ENCODE results near the gene NAA80. TPM values are rescaled to one million over a fixed set of nuclear protein-coding genes. Genes with fewer than 3 reads are reported as not detected.

NAA80 gene
- total RNA-seq, 1 experiment from 2014 or later, result 6.0 TPM

GRCh38 chr3:50322115-50322385 lies 22.8 kb upstream of the NAA80 start:
- no peak overlapping the region for H2BK5ac ChIP-seq (ENCODE audit: insufficient read length, low read length)
- H3K18ac ChIP-seq (ENCODE audit: insufficient read length, low read depth, low read length), result peak overlapping the region; percentile 41
- H2AK5ac ChIP-seq (ENCODE audit: insufficient read length, low read length), result no peak overlapping the region
- no peak overlapping the region for H2BK15ac ChIP-seq (ENCODE audit: low read depth, low read length)
- H4K91ac ChIP-seq (ENCODE audit: insufficient read length, low read depth, low read length), result no peak overlapping the region
- H3K27me3 ChIP-seq (ENCODE audit: insufficient read depth, low read length), result no peaks in the 10 kb centered on the region
- peak overlapping the region; percentile 21 for H3K9ac ChIP-seq (ENCODE audit: extremely low read depth, insufficient read length, low read length)
- H3K27ac ChIP-seq (ENCODE audit: insufficient read length, low read depth, low read length), result no peak overlapping the region
- H3K79me1 ChIP-seq (ENCODE audit: insufficient read depth, low read depth, low read length, poor library complexity, severe bottlenecking), result no peaks in the 10 kb centered on the region
- no peak overlapping the region for H4K5ac ChIP-seq (ENCODE audit: insufficient read length, low read depth, low read length)
- DNase-seq, result no peak
- H3K4ac ChIP-seq (ENCODE audit: low read depth, low read length), result no peak overlapping the region
- peaks cover 32 to 53% (median 42%) of the 10 kb centered on the region in 3 experiments for H3K36me3 Mint-ChIP-seq (ENCODE audit: insufficient read depth in 1 of 3, low read depth in 3 of 3)
- H3K9me3 ChIP-seq (ENCODE audit: control insufficient read depth, low read depth, low read length), result no peaks in the 10 kb centered on the region
- peak overlapping the region in 1 of 3 experiments; percentile 95; a peak in 3 of 7 replicates for H3K27ac Mint-ChIP-seq
- no peak overlapping the region for H3K23ac ChIP-seq (ENCODE audit: insufficient read length, low read depth, low read length)
- no peaks in the 10 kb centered on the region for H4K20me1 ChIP-seq (ENCODE audit: control insufficient read depth, insufficient read depth, insufficient read length)
- no CpG with 5 or more reads among the region's 14 CpGs for WGBS (ENCODE audit: extremely low coverage, insufficient read length, low lambda C conversion rate)
- peaks cover 15% of the 10 kb centered on the region for H3K23me2 ChIP-seq (ENCODE audit: insufficient read length, low read depth, low read length, poor library complexity, severe bottlenecking)
- H2BK12ac ChIP-seq (ENCODE audit: insufficient read length, low read depth, low read length), result no peak overlapping the region
- H3K4me2 ChIP-seq (ENCODE audit: insufficient read depth, insufficient read length, low read length), result peak overlapping the region; percentile 37
- peak overlapping the region; percentile 85 to 90 for H3K4me3 Mint-ChIP-seq
- H2BK120ac ChIP-seq (ENCODE audit: low read depth, low read length, poor library complexity, severe bottlenecking), result no peak overlapping the region
- H3K27me3 Mint-ChIP-seq (ENCODE audit: low read depth), result no peaks in the 10 kb centered on the region
- no peak overlapping the region for H4K8ac ChIP-seq (replicated peaks; ENCODE audit: insufficient read length, low read depth, low read length)
- no peak overlapping the region for H3K56ac ChIP-seq (ENCODE audit: insufficient read length, low read depth, low read length)
- peaks cover 23 to 46% of the 10 kb centered on the region in 2 experiments for H3K4me1 Mint-ChIP-seq
- peaks cover 5% of the 10 kb centered on the region; the same call in 1 of the 2 replicates for H3K79me2 ChIP-seq (ENCODE audit: insufficient read depth, low read length)
- H3K14ac ChIP-seq (ENCODE audit: insufficient read depth, low read length), result peak overlapping the region; percentile 36; the same call in 1 of the 2 replicates
- H3K4me1 ChIP-seq (ENCODE audit: insufficient read depth, low read length), result peaks cover 6% of the 10 kb centered on the region; the same call in 1 of the 2 replicates
- TF ChIP-seq CTCF (conservative IDR thresholded peaks at IDR 0.05), result no peak; the same call in 2 of the 3 replicates
- H3K9me3 Mint-ChIP-seq, result no peaks in the 10 kb centered on the region
- H3T11ph ChIP-seq (ENCODE audit: low read length), result no peak overlapping the region
- H2AFZ ChIP-seq (ENCODE audit: low read length), result no peak overlapping the region
- H2BK20ac ChIP-seq (ENCODE audit: low read depth, low read length, poor library complexity, severe bottlenecking), result no peak overlapping the region

Measured in H9 (cell line).